Smooth muscle cell of the brain vasculature (primary cell): ENCODE results near the gene FAM20B.

Source experiments
- DNase-seq: peaks from one replicate; pipeline ENCODE4 v3.0.0-alpha.2; 2012; ENCODE audit warnings: low read depth, low spot score

FAM20B gene

DNA sequence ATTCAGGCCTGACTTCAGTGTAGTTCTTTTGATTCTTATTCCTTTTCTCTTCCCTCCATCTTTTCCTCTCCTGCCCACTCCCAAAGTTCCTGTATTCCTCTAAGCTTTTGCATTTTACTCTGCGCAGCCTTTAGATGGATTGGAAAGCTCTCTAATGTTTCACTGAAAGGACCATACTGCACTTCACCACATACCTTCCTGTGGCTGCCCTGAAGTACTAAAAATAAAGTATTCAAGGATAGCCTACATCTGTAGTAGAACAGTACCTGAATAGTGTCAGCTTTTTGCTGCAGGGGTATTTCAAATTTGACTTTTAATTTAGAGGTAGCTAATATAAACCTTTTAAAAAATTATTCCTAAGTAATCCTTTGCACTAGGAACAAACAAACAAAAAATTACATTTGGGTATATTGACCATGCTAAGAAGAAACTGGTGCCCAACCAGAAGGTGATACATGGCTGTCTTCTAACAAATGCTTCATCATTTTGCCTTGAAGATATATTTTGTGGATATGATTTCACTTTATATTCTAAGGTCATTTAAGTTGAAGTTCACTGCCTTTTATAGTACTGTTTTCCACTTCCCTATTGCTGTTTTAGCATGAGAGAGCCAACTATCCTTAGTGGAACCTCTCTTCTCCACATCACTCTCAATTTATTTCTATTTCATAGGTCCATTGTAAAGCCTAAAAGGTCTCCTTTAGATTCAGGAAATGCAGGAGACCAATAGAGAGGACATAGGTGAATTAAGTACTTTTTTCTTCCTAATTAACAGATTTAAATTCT, 22.8 kb downstream of the FAM20B start:
- DNase-seq = no peak

DNA sequence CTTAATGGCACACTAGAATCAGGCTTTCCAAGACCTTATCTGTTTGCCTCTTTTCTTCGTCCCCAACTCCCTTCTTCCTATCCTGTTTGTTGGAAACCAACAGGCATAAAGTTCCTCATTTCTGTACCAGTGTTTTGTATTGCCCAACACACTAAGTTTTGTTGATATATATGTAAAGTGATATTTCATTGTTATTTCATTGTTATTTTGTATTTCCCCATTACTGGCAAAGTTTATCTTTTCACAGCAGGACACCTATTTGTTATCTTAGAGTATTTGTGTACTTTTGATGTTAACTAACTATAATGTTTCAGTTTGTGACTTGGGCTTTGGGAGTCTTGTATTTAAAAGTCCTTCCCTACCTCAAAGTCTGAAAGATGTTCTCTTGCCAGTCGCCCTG, 27.1 kb downstream of the FAM20B start:
- no peak for DNase-seq

DNA sequence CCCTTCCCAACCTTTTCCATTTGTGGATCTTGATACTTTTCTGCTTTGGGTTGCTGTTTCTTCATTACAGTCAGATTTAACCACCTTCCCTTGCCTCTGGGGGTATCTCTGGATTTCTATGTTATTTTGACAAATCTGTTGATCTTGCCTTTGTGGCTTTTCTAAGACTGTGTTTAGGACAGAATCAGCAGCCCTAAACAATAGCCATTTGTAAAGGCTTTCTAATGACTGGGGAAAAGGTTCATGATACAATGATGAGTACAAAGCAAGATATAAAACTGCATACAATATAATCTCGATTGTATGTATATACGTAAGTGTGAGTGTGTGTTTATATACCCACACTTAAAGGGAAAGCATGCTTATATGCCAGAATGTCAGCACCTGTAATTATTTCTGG, 27.8 kb downstream of the FAM20B start:
- DNase-seq = no peak

DNA sequence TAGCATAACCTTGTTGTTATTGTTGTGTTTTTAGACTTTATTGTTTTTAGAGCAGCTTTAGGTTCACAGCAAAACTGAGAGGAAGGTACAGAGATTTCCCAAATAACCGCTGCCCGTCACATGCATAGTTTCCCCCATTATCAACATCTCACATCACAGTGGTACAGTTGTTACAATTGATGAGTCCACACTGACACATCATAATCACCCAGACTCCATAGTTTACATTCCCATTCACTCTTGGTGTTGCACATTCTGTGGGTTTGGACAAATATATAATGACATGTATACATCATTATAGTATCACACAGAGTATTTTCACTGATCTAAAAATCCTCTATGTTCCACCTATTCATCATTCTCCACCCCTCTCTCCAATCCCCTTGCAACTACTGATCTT, 30.2 kb downstream of the FAM20B start:
- DNase-seq = no peak

DNA sequence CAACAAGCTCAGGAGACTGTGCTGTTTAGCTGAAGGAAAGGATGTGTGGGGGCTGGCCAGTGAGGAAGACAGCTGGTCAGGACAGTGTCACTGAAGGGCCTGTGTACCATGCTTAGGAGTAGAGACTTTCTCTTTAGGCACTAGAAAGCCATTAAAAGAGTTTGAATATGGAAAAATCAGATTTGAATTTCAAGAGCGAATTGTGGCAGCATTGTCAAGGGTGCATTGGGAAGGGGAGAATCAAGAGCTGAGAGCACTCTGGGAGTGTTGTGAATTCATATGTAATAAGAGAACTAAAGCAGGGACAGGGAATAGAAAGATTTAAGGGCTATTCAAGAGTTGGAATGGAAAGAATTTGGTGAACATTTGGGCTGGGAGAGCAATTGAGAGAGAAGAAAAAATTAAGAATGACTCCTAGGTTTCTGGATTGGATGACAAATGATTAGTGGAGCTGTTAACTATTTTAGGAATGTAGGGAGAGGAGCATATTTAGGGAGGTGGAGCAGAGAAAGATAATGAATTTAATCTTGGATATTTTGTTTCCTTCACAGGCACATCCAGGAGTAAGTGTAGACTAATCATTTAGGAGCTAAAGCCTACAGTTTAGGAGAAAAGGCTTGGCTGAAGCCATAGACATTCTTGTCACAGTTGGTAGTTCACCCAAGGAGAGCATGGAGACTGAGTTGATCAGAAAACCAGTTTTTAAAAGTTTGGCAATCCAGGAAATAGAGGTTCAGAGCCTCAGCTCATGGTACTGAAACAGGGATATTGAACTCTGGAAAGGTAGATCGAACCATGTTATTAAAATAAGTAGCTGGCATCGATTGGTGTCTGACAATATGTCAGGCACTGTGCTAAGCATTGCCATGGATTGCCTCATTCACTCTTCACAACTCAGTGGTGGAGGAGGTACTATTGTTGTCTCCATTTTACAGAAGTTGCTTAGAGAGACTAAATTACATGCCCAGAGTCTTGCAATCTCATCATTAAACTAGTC, 33.1 kb downstream of the FAM20B start:
- DNase-seq = no peak

DNA sequence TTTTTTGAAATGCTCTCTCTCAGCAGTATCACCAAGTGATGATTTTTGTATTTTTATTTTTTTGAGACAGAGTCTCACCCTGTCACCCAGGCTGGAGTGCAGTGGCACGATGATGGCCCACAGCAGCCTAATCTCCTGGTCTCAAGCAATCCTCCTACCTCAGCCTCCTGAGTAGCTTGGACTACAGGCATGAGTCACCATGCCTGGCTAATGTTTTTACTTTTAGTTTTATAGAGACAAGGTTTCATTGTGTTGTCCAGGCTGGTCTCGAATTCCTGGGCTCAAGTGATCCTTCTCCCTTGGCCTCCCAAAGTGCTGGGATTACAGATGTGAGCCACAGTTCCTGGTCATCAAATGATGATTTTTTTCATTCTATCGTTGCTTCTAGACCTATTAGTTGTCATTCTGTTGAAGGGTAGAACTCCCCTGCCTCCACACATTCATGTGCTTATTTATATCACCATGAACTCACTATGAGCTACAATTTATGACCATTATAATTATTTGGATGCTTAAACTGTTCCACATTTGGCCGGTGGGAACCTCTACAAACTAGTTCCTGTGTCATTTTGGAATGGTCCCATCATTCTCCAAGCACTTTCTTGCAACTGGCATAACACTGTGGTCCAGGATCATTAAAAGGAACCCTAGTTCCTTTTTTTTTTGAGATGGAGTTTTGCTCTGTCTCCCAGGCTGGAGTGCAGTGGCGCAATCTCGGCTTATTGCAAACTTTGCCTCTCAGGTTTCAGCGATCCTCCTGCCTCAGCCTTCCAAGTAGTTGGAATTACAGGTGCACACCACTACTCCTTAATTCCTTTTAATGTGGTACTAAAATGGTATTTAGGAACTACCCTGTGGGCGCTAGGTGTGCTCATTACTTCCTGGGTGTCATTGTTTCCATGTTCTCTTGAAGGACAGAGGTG, 35.9 kb downstream of the FAM20B start:
- no peak for DNase-seq

DNA sequence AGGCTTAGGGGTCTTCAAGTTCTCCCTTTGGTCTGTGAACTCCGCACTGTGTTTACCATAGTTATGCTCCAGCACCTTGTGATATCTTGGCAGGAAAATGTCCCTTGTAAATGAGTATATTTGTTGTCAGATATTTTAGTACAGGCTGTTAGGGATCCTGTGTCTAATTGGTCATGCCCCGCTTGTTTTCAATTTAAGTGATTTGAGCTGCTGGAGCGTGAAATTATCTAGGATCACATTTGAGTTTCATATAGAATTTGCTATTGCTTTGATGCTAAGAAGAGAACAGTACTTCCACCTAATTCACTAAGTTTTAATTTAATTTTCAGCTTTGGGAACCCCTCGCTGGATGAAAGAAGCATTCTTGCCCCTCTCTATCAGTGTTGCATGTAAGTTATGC, 40.8 kb downstream of the FAM20B start:
- DNase-seq = no peak

DNA sequence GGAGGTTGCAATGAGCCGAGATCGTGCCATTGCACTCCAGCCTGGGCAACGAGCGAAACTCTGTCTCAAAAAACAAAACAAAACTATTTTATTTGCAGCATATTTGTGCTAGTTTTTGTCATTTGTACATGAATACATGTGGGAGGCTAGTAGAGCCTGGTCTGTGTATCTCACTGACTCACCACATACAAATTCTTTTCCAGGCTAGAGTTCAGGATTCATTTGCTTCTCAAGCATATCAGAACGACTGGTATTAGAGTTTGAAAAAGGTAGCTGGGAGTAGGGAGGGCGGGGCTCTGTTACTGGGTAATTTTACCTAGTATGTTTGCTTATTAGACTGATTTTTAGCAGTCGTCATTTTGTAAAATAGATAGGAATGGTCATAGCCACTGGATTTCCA, 51.7 kb downstream of the FAM20B start:
- DNase-seq = no peak

DNA sequence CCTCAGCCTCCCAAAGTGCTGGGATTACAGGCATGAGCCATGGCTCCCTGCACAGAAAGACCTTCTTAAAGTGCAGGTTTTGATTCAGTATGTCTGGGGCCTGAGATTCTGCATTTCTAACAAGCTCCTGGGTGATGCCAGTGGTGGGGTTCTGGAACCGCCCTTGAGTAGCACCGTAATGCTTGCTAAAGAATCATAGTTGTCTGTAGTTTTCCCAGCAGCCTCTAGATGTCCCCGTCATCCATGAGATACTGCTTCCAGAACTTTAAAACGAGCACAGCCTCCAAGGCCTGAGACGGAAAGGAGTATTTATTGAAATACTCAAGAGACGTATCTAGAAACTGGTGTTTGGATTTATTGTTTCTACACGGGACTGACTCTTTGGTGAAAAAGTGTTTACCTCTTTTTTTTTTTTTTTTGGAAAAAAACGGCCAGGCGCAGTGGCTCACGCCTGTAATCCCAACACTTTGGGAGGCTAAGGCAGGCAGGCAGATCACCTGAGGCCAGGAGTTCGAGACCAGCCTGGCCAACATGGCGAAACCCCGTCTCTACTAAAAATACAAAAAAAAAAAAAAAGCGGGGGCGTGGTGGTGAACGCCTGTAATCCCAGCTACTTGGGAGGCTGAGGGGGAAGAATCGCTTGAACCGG, 53.5 kb downstream of the FAM20B start:
- peak; percentile 41 for DNase-seq

DNA sequence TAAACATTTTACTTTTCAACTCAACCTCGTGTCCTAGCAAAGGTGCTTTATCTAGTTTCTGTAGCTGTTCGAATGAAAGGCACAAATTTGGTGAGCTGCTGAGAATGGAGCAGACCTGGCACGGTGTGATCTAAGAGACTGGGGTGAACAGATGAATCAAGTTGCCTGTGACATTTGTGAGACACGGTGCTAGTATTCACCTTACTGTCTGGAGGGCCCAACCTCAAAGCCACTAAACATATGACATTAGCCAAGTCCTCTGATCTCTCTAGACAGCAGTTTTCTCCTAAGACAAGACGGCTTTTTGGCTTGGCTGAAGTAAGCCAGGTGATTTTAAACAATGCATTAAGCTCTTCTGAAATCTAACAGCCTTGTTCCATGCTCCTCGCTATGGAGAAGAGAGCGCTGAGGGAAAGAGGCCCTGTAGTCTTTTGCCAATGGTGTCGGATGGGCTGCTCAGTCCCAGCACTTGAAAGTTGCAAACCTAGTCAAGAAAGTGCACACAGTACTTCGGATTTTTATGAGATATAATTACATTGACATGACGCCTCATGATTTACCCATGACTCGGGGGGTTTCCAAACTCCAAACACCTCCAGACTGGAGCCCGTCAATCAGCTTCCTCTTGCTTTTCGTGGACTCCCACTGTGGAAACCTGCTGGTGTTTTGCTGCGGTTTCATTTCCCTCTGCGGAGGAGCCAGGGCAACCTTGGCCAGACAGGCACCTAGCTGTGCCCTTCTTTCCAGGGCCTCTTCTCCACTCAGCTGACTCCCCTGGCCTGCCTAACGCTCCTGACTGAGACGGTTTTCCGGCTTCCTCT, 55.4 kb downstream of the FAM20B start:
- no peak for DNase-seq

DNA sequence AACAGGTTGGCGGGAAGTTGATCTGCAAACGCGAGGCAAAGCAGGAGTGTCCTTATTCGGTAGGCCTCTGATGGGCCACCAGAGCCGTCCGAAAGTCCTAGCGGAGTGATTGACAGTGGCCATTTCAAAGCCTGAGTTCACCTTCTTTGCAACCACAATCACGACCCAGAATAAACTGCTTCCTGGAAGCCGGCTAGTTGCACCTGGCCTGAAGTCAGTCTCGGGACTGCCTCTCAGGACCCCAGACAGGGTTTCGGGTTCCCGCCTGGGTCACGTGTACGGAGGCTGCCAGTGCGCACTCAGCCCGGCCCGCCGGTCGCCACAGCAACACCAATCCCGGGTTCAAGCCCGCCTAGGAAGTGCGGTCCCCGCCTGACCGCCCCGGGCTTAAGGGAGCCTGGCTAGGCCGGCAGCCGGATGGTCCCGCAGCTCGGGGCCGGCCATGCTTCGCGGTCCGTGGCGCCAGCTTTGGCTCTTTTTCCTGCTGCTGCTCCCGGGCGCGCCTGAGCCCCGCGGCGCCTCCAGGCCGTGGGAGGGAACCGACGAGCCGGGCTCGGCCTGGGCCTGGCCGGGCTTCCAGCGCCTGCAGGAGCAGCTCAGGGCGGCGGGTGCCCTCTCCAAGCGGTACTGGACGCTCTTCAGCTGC, 56.1 kb downstream of the FAM20B start, which contains the start of gene TOR3A:
Gene TOR3A (plus strand): TSS at position 384 of the 646 bp plus-strand sequence. CDS start 59 bp downstream, at position 443.
- peak; percentile 47 for DNase-seq

DNA sequence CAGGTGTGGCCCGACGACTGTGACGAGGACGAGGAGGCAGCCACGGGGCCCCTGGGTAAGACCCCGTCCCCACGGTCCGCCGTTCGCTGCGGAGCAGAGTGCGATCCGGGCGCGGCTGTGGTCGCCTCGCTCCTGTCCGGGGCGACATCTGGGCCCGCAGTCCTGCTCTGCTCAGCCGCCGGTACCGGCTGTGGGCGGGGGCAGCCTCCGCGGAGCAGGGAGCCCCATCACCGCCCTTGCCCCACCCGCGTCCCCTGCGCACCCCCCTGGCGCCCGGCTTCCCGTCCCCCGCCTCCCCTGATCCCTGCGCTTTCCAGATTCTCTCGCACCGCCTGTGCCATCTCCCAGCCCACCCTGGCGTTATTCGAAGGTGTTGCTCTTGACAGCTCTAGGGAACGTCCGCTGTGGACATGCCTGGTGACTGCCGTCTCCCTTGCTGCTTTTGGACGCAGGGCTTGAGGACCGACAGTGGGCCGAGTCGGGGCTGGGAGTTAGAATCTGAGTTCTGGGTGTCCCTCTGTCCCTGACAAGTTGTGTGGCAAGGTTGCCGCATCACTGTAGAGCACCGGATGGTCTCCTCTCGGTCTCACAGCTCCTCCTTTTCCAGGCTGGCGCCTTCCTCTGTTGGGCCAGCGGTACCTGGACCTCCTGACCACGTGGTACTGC, 56.8 kb downstream of the FAM20B start:
- no peak for DNase-seq

DNA sequence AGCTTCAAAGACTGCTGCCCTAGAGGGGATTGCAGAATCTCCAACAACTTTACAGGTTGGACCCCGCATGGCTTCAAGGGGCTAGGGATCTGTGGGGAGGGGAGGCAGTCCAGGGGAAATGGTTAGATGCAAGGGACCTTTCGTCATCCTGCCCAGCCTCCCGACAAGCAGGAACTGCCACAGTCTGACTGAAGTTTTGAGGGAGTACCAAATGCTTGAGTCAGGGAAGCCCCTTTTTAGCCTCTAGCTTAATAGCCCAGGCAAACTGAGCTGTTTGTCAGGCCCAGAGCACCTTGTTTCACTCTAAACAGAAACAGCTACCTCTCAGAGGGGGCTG, 57.3 kb downstream of the FAM20B start:
- DNase-seq = no peak

DNA sequence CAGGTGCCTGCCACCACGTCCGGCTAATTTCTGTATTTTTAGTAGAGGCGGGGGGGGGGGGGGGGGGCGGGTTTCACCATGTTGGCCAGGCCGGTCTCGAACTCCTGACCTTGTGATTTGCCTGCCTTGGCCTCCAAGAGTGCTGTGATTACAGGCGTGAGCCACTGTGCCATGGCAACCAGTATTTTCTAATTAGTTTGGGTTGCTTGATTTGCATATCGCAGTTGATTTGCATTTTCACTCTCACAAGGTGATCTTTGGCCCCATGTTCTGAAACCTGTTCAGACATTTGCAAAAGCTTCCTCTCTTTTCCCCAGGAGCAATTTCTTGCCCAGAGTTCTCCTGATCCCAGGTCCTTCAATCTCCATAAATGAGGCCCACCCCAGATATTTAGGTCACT, 57.8 kb downstream of the FAM20B start:
- no peak for DNase-seq

DNA sequence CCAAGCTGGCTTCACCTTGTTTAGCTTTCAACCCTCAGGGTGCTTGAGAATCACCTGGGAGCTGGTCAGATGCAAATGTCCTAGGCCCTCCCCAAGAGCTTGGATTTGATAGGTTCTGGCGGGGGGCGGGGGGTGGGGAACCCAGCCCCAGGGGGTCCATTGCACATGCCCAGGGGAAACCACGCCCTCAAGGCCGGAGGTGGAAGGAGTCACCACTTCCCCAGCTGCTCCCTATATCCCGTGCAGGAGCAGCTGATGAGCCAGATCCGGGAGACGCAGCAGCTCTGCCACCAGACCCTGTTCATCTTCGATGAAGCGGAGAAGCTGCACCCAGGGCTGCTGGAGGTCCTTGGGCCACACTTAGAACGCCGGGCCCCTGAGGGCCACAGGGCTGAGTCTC, 62.0 kb downstream of the FAM20B start:
- no peak for DNase-seq

DNA sequence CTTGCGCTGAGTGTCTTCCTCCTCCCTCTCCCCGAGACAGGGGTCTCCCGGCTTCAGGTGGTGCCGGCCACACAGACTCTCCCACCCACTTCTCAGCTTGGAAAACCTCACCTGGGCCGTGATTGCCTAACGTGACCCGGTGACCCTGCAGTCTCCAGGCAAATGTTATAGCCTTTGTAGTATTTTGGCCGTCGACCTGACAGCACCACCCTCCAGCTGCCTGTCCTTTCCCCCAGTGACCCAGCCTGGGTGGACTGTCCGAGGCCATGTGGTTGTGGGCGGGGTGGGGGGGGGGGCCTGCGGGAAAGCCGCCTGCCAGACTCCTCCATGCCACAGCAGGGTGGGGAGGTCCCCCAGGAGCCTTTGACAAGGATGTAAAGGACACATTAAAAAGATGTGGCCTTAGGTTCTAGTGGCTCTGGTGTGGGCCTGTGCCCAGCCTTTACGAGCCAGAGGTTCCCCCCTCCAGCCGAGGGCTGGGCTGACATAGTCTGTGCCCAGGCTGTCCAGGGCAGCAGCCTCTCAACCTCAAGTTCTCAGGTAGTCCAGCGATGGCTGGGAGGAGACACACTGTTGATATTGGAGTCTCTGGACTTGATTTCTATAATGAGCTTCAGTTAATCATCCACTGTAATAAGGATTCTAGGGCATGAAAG, 64.3 kb downstream of the FAM20B start:
- DNase-seq = no peak

DNA sequence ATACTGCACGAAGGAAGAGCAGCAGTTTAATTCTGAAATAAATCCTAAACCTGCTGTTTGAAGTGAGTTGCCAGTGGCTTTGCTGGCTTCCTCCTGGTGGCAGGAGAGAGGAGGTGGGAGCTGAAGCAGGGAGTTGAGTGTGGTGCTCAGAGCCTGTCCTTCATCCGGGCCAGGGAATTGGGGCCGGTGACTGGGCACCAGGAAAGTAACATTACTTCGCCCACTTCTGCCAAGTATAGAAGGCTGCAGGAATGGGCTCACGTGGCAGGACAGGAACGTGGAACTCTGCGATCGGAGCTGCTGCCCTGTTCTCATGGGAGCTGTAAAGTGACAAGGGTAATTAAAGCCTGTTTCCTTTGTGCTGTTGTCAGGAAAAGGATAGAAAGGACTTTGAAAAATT, 64.8 kb downstream of the FAM20B start:
- no peak for DNase-seq

DNA sequence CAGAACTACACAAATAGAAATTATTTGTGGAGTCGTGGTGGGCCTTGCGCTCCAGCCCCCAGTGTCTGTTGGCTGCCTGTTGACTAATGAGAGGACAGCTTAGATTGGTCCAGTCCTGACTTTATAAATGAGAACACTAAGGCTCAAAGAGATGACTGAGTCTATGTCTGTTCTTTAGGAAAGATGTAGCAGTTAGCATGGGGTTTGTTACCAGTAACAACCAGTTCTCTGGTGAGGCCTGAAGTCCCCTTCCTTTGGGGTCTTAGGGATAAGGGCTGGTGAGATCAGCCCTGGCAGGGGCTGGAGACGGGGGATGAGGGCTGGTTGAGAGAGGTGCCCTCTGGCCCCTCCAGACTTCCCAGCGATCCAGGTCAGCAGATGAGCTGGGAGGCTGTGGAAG, 65.2 kb downstream of the FAM20B start:
- no peak for DNase-seq

DNA sequence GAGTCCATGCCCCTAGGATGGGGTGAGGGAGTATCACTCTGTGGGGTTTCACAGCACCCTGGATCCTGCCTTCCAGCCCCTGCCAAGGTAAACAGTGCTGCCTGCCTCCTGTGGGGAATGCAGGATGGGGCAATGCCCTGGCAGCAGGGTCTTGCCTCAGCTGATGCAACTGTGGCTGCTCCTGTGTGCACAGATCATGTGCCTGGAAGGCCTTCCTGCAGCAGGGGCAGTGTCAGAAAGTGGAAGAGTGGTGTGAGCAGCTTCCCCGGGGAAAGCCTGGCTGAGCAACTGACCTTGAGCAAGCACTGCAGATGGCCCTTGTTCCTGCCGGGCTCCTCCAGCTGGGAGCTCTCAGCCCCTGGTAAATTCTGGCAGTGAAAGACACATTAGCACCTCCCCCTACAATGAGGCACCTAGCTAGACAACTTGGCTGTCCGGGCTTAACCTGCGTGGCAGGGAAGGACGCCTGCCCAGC, 66.0 kb downstream of the FAM20B start:
- no peak for DNase-seq
